WERI-Rb-1 (cell line): Measurements from ENCODE around the gene ACADM.

ENCODE experiments used
- DNase-seq: peaks from one replicate; pipeline ENCODE4 v3.0.0-alpha.2; 2020
- H3K27ac ChIP-seq: fragments of 250-450 bp; sonication (Bioruptor Pico); 2 replicates; pipeline ENCODE4 v1.5.1; 2020; ENCODE audit warnings: mild to moderate bottlenecking, moderate library complexity
- H3K27me3 ChIP-seq: fragments of 250-450 bp; sonication (Bioruptor Pico); 2 replicates; pipeline ENCODE4 v1.5.1; 2021; ENCODE audit warnings: mild to moderate bottlenecking, low read depth, moderate library complexity; ENCODE audit not compliant: insufficient read depth, severe bottlenecking
- H3K36me3 ChIP-seq: fragments of 250-450 bp; sonication (Bioruptor Pico); 2 replicates; pipeline ENCODE4 v1.5.1; 2020; ENCODE audit warnings: mild to moderate bottlenecking, moderate library complexity
- H3K4me3 ChIP-seq: 2 replicates; pipeline ENCODE4 v1.5.1; 2011; ENCODE audit warnings: low read depth, mild to moderate bottlenecking, control low read depth, low read length
- H3K9me3 ChIP-seq: fragments of 250-450 bp; sonication (Bioruptor Pico); 2 replicates; pipeline ENCODE4 v1.5.1; 2021; ENCODE audit warnings: mild to moderate bottlenecking, moderate library complexity; ENCODE audit not compliant: severe bottlenecking
- CTCF ChIP-seq: IDR thresholded peaks from 2 replicates; pipeline ENCODE4 v1.5.1; 2011; ENCODE audit warnings: low read depth, mild to moderate bottlenecking, control low read depth, inconsistent platforms, low read length

Gene ACADM

GRCh38 chr1:75707191-75707590, 17.3 kb upstream of the ACADM start:
- no peak overlapping the region for H3K27ac ChIP-seq
- no peaks in the 10 kb centered on the region for H3K9me3 ChIP-seq
- no peak for DNase-seq
- H3K36me3 ChIP-seq, result no peaks in the 10 kb centered on the region
- no peaks in the 10 kb centered on the region for H3K27me3 ChIP-seq
- H3K4me3 ChIP-seq, result no peak overlapping the region
- no peak for TF ChIP-seq CTCF

- Histone ChIP-seq H3K36me3 (no peaks in the 10 kb centered on the region), H3K27me3 (no peaks in the 10 kb centered on the region), H3K9me3 (no peaks in the 10 kb centered on the region), H3K27ac (no peak overlapping the region), H3K4me3 (no peak overlapping the region)
- DNase-seq, result no peak
- no peak for TF ChIP-seq CTCF
These were observed 15.6 kb upstream of the ACADM start for GRCh38 chr1:75708910-75709309.

- DNase-seq, result no peak
- no peaks in the 10 kb centered on the region for H3K9me3 ChIP-seq
- TF ChIP-seq CTCF, result no peak
- no peak overlapping the region for H3K27ac ChIP-seq
- H3K36me3 ChIP-seq, result no peaks in the 10 kb centered on the region
- H3K27me3 ChIP-seq, result no peaks in the 10 kb centered on the region
- no peak overlapping the region for H3K4me3 ChIP-seq
These were observed 13.7 kb upstream of the ACADM start for GRCh38 chr1:75710832-75711231.

- no peak for DNase-seq
- H3K27ac ChIP-seq, result no peak overlapping the region
- no peaks in the 10 kb centered on the region for H3K9me3 ChIP-seq
- no peak for TF ChIP-seq CTCF
- no peak overlapping the region for H3K4me3 ChIP-seq
- H3K36me3 ChIP-seq, result no peaks in the 10 kb centered on the region
- H3K27me3 ChIP-seq, result no peaks in the 10 kb centered on the region
These were observed 12.7 kb upstream of the ACADM start for GRCh38 chr1:75711846-75712245.

GRCh38 chr1:75712306-75712705, 12.2 kb upstream of the ACADM start:
- no peak overlapping the region for H3K27ac ChIP-seq
- DNase-seq, result no peak
- H3K36me3 ChIP-seq, result no peaks in the 10 kb centered on the region
- TF ChIP-seq CTCF, result no peak
- H3K27me3 ChIP-seq, result no peaks in the 10 kb centered on the region
- no peaks in the 10 kb centered on the region for H3K9me3 ChIP-seq
- H3K4me3 ChIP-seq, result no peak overlapping the region

- H3K9me3 ChIP-seq, result no peaks in the 10 kb centered on the region
- no peak for DNase-seq
- H3K27ac ChIP-seq, result no peak overlapping the region
- no peak for TF ChIP-seq CTCF
- H3K27me3 ChIP-seq, result no peaks in the 10 kb centered on the region
- no peak overlapping the region for H3K4me3 ChIP-seq
- H3K36me3 ChIP-seq, result peaks cover 5% of the 10 kb centered on the region; the same call in 1 of the 2 replicates
These were observed 4.7 kb upstream of the ACADM start for GRCh38 chr1:75719810-75720209.
